AG10803 (cell line): ENCODE results near the gene FADS1.

Experiments used
- DNase-seq: peaks from one replicate; pipeline ENCODE4 v3.0.0; 2010; ENCODE audit warnings: low read depth
- H3K4me3 ChIP-seq: 2 replicates; pipeline ENCODE4 v1.5.1; 2011; ENCODE audit warnings: mild to moderate bottlenecking, low read length, control low read depth
- TF ChIP-seq, protein P1 (sequence below): conservative IDR thresholded peaks from 2 replicates; pipeline ENCODE4 v1.5.1; 2011; ENCODE audit warnings: mild to moderate bottlenecking, low read length, control low read depth, inconsistent platforms

The FADS1 gene

DNA sequence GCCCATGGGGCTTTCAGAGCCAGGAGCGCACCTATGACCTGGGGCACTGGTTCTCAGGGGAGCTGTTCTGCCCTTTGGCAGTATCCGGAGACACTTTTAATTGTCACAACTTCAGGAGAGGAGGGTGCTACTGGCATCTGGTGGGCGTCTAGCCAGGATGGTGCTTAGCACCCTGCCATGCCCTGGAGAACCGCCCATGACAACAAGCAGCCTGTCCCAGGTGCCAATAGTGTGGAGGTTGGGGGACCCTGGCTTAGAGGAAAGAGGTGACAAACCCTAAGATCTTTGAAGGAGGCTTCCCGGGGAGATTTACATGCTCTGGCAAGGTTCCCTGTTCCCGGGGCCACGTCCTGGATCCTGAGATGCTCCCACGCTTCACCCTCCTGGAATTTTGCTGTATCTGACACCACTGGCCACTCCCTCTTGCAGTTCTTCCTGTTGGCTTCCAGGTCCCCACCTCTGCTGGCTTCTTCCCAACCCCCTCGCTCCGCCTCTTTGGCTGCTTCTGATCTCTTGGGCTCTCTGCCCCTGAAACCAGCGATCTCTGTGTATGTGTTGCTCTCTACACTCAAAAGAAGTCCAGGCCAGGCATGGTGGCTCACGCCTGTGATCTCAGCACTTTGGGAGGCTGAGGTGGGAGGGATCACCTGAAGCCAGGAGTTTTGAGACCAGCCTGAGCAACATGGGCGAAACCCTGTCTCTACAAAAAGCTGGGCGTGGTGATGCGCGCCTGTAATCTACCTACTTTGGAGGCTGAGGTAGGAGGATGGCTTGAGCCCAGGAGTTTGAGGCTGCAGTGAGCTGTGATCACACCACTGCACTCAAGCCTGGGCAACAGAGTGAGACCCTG lies 43.5 kb upstream of the FADS1 start:
- H3K4me3 ChIP-seq: no peak overlapping the region
- DNase-seq: no peak
- TF ChIP-seq, protein P1, sequence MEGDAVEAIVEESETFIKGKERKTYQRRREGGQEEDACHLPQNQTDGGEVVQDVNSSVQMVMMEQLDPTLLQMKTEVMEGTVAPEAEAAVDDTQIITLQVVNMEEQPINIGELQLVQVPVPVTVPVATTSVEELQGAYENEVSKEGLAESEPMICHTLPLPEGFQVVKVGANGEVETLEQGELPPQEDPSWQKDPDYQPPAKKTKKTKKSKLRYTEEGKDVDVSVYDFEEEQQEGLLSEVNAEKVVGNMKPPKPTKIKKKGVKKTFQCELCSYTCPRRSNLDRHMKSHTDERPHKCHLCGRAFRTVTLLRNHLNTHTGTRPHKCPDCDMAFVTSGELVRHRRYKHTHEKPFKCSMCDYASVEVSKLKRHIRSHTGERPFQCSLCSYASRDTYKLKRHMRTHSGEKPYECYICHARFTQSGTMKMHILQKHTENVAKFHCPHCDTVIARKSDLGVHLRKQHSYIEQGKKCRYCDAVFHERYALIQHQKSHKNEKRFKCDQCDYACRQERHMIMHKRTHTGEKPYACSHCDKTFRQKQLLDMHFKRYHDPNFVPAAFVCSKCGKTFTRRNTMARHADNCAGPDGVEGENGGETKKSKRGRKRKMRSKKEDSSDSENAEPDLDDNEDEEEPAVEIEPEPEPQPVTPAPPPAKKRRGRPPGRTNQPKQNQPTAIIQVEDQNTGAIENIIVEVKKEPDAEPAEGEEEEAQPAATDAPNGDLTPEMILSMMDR: no peak

DNA sequence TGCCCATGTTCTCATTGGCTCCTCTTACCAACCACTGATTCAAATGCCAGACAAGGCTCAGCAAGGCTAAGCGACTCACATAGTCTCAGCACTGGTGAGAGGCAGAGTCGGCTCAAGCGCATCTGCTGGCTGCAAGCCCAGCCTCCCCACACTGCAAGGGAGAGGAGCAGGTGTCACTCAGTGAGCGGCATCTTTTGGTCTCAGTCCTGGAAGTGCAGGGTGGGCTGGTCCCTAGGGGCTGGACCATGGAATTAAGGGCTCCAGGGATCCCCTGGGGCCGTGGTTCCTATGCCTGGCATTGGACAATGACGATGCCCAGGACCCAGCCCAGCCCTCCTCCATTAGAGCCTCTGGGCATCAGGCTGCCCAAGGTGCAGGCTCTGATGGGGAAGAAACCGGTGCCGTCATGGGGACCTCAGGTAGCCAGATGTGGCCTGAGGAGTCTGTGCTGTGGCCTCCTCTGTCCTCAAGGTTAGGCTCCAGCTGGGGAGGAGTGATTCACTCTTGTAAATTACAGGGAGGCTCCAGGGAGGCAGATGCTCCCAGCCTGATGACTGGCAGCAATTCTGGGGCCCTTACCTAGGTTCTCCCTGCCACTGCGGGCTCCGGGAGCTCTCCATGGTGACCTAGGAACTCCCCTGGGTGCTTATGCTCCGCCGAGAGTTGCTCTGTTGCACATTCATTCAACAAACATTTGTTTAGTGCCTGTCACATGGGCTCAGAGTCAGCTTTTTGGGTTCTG lies 39.3 kb upstream of the FADS1 start:
- no peak for DNase-seq
- no peak overlapping the region for H3K4me3 ChIP-seq
- TF ChIP-seq, protein P1: no peak

DNA sequence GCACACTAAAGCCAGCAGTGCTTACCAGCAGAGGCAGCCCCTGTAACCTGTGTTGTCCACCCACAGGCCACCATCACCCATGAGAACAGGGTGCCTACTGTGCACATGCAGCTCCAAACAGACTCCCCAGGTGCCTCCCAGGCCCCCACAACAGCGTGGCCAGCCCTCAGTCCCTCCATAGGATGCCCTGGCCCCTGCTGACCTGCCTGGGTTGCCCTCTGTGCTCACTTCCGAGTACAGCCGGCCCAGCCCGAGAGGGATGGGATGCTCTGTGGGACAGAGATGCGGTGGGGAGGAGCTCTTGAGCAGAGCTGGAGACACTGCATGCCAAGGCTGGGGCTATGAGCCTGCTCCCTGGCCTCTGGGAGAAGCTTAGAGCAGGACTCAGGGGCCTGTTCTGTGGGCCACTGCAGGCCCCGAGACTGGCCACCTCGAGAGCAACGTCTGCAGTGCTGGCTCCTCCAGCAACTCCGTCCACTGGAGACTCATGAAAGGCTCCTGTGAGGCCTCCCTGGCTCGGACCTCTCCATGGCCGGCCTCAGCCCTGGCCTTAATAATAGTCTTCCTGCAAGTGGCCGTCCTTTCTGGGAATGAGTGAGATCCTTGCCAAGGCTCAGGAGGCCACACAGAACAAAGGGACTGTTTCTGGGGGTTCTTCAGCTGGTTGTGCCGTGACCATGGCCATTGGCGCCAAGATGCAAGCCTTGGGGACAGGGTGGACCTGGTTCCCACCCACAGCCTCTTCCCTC lies 38.3 kb upstream of the FADS1 start:
- TF ChIP-seq, protein P1: no peak
- DNase-seq: no peak
- H3K4me3 ChIP-seq: no peak overlapping the region

DNA sequence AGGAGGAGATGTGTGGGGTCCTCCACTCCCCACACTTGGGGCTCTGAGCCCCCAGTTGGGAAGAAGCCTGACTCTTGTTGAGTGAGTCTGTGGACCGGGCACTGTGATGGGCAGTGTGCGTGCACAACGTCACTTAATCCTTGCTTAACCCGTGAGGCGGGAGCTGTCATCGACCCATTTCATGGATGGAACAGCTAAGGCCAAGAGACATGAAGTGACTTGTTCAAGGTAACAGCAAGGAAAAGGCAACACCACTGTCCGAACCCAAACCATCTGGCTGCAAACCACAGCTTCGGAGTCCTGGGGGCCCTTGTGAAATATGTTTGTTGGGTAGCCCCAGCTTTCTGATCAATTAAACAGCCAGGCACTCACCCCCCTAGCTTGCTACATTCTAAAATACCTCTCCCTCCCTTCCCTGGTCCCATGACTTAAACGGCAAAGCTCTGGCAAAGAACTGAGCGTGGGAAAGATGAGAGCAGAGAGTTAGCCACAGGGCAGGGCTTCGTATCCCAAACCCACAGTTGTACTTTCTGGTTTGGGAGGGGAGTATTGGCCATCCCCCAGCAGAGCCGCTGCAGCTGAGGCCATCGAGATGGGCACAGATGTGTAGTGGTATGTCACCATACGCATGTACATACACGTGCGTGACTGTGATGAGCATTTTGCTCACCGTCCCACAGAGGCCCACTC lies 37.5 kb upstream of the FADS1 start:
- no peak overlapping the region for H3K4me3 ChIP-seq
- TF ChIP-seq, protein P1: no peak
- no peak for DNase-seq

DNA sequence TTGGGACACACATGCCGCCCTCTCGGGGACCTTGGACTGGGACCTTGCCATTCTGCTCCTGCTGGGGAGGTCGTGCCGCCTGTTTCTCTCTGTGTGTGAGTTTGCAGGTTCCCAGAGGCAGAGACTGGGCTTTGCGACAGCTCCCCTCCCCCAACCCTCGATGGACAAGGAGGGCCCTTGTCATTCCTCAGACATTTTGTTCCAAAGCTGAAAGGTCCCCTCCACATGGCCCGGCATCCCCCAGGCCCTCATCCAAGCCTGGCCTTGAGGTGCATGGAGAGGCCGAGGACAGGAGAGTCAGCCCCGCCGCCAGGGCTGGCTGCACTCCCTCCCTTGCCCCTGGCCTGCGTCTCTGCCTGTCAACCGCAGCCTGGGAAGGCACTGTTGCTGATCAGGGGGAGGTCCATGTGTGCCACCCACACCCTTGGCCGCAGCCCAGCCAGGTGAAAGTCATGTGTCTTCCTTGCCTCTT lies 36.9 kb upstream of the FADS1 start:
- TF ChIP-seq, protein P1: no peak
- DNase-seq: no peak
- no peak overlapping the region for H3K4me3 ChIP-seq

DNA sequence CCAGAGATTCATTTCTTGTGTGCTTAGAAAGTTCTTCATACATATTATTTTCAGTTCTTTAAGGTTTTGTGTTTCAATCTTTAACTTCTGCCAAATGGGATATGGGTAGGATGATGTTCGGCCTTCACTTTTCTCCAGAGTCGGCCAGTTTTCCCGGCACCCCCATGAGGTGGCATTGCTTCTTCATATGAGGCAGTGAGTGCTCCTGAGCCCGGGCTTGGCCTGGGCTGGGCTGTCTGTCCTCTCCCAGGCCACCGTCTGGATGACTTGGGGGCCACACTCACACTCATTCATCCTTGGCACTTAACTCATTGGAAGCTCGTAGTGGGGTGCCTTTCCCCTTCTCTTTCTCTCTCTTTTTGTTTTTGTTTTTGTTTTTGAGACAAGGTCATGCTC lies 35.1 kb upstream of the FADS1 start:
- TF ChIP-seq, protein P1: no peak
- DNase-seq: no peak
- H3K4me3 ChIP-seq: no peak overlapping the region
